ENCODE measurements around the gene COA1. TPM values are rescaled to one million over a fixed set of nuclear protein-coding genes. Genes with fewer than 3 reads are reported as not detected.
"Not testable (repeated sequence)": the region's sequence is repeated elsewhere in the genome, so short reads cannot be mapped to it uniquely, and the experiment has no call there.

The COA1 gene
- polyA plus RNA-seq, 1 donor (not counting 4 experiments of a cell fraction or from before 2014, with no cell fraction given), result 32.2 TPM

GRCh38 chr7:43689115-43689514, 40.2 kb downstream of the COA1 start:
- TF ChIP-seq CTCF (optimal IDR thresholded peaks at IDR 0.05 in 1 of 3, IDR thresholded peaks at IDR 0.05 in 1 of 3, conservative IDR thresholded peaks at IDR 0.05 in 1 of 3; ENCODE audit: extremely low read depth in 1 of 3, insufficient read depth in 2 of 3, low read length in 3 of 3) (no peak), EZH2 (IDR thresholded peaks at IDR 0.05; ENCODE audit: low read length) (no peak)
- H4K20me1 ChIP-seq (ENCODE audit: control insufficient read depth, extremely low read depth, insufficient read depth, low read length), result no peaks in the 10 kb centered on the region
- DNase-seq (ENCODE audit: low read depth, low spot score), result no peak
- dilution Hi-C loops (cut with MboI; ENCODE audit: extremely low pct_ligation_motif_present, low sequenced_read_pairs), result no loop called here
- no peak for FAIRE-seq
- H3K27ac ChIP-seq (ENCODE audit: control insufficient read depth, insufficient read depth, low read length), result no peak overlapping the region
- no peak overlapping the region for H3K4me2 ChIP-seq (ENCODE audit: control insufficient read depth, extremely low read depth, insufficient read depth, low read depth, low read length)
- H3K4me3 ChIP-seq (ENCODE audit: control insufficient read depth in 2 of 3, extremely low read depth in 1 of 3, insufficient read depth in 2 of 3, low read depth in 1 of 3, low read length in 3 of 3), result no peak overlapping the region
- H3K36me3 ChIP-seq (ENCODE audit: control insufficient read depth in 2 of 2, extremely low read depth in 1 of 2, insufficient read depth in 2 of 2, low read length in 2 of 2), result no peaks in the 10 kb centered on the region
- H3K9ac ChIP-seq (ENCODE audit: control insufficient read depth, extremely low read depth, insufficient read depth, low read length), result no peak overlapping the region
- H3K79me2 ChIP-seq (ENCODE audit: control insufficient read depth, insufficient read depth, low read length), result peaks cover 71% of the 10 kb centered on the region
- H3K9me1 ChIP-seq (ENCODE audit: control insufficient read depth, extremely low read depth, insufficient read depth, low read length), result no peaks in the 10 kb centered on the region
- peaks cover 16% of the 10 kb centered on the region for H3K4me1 ChIP-seq (ENCODE audit: control insufficient read depth, extremely low read depth, insufficient read depth, low read length)
- H3K27me3 ChIP-seq (ENCODE audit: control insufficient read depth, extremely low read depth, insufficient read depth, low read length), result no peaks in the 10 kb centered on the region
- no peaks in the 10 kb centered on the region for H3K9me3 ChIP-seq (ENCODE audit: control insufficient read depth, low read depth, low read length)
- no peak overlapping the region for H2AFZ ChIP-seq (ENCODE audit: control insufficient read depth, low read length)

GRCh38 chr7:43687866-43688265, 41.5 kb downstream of the COA1 start:
- H3K36me3 ChIP-seq (ENCODE audit: control insufficient read depth in 2 of 2, extremely low read depth in 1 of 2, insufficient read depth in 2 of 2, low read length in 2 of 2); FAIRE-seq; H3K9me3 ChIP-seq (ENCODE audit: control insufficient read depth, low read depth, low read length); H3K9me1 ChIP-seq (ENCODE audit: control insufficient read depth, extremely low read depth, insufficient read depth, low read length); H3K27me3 ChIP-seq (ENCODE audit: control insufficient read depth, extremely low read depth, insufficient read depth, low read length); DNase-seq (ENCODE audit: low read depth, low spot score); H3K27ac ChIP-seq (ENCODE audit: control insufficient read depth, insufficient read depth, low read length); H3K9ac ChIP-seq (ENCODE audit: control insufficient read depth, extremely low read depth, insufficient read depth, low read length); dilution Hi-C loops (cut with MboI; ENCODE audit: extremely low pct_ligation_motif_present, low sequenced_read_pairs); H3K4me1 ChIP-seq (ENCODE audit: control insufficient read depth, extremely low read depth, insufficient read depth, low read length); H3K4me2 ChIP-seq (ENCODE audit: control insufficient read depth, extremely low read depth, insufficient read depth, low read depth, low read length); H2AFZ ChIP-seq (ENCODE audit: control insufficient read depth, low read length); H3K4me3 ChIP-seq (ENCODE audit: control insufficient read depth in 2 of 3, extremely low read depth in 1 of 3, insufficient read depth in 2 of 3, low read depth in 1 of 3, low read length in 3 of 3); H4K20me1 ChIP-seq (ENCODE audit: control insufficient read depth, extremely low read depth, insufficient read depth, low read length): not testable (repeated sequence)
- H3K79me2 ChIP-seq (ENCODE audit: control insufficient read depth, insufficient read depth, low read length), result peaks cover 64% of the 10 kb centered on the region

GRCh38 chr7:43686991-43687390, 42.3 kb downstream of the COA1 start:
- Histone ChIP-seq H3K9ac (ENCODE audit: control insufficient read depth, extremely low read depth, insufficient read depth, low read length) (no peak overlapping the region), H3K4me3 (ENCODE audit: control insufficient read depth in 2 of 3, extremely low read depth in 1 of 3, insufficient read depth in 2 of 3, low read depth in 1 of 3, low read length in 3 of 3) (no peak overlapping the region), H3K4me1 (ENCODE audit: control insufficient read depth, extremely low read depth, insufficient read depth, low read length) (no peaks in the 10 kb centered on the region), H2AFZ (ENCODE audit: control insufficient read depth, low read length) (no peak overlapping the region), H3K4me2 (ENCODE audit: control insufficient read depth, extremely low read depth, insufficient read depth, low read depth, low read length) (no peak overlapping the region), H3K27me3 (ENCODE audit: control insufficient read depth, extremely low read depth, insufficient read depth, low read length) (no peaks in the 10 kb centered on the region), H3K79me2 (ENCODE audit: control insufficient read depth, insufficient read depth, low read length) (peaks cover 63% of the 10 kb centered on the region), H3K27ac (ENCODE audit: control insufficient read depth, insufficient read depth, low read length) (no peak overlapping the region), H3K9me3 (ENCODE audit: control insufficient read depth, low read depth, low read length) (no peaks in the 10 kb centered on the region), H3K9me1 (ENCODE audit: control insufficient read depth, extremely low read depth, insufficient read depth, low read length) (no peaks in the 10 kb centered on the region), H3K36me3 (ENCODE audit: control insufficient read depth in 2 of 2, extremely low read depth in 1 of 2, insufficient read depth in 2 of 2, low read length in 2 of 2) (no peaks in the 10 kb centered on the region), H4K20me1 (ENCODE audit: control insufficient read depth, extremely low read depth, insufficient read depth, low read length) (no peaks in the 10 kb centered on the region)
- FAIRE-seq (no peak), DNase-seq (ENCODE audit: low read depth, low spot score) (no peak)
- TF ChIP-seq CTCF (optimal IDR thresholded peaks at IDR 0.05 in 1 of 3, IDR thresholded peaks at IDR 0.05 in 1 of 3, conservative IDR thresholded peaks at IDR 0.05 in 1 of 3; ENCODE audit: extremely low read depth in 1 of 3, insufficient read depth in 2 of 3, low read length in 3 of 3) (no peak), EZH2 (IDR thresholded peaks at IDR 0.05; ENCODE audit: low read length) (no peak)
- dilution Hi-C loops (cut with MboI; ENCODE audit: extremely low pct_ligation_motif_present, low sequenced_read_pairs), result no loop called here
